ENCODE measurements around the gene HMOX1. TPM values are rescaled to one million over a fixed set of nuclear protein-coding genes. Genes with fewer than 3 reads are reported as not detected.

Gene HMOX1
- total and polyA plus RNA-seq, 11 donors: 2.4 to 126 (median 4.8) TPM

DNA sequence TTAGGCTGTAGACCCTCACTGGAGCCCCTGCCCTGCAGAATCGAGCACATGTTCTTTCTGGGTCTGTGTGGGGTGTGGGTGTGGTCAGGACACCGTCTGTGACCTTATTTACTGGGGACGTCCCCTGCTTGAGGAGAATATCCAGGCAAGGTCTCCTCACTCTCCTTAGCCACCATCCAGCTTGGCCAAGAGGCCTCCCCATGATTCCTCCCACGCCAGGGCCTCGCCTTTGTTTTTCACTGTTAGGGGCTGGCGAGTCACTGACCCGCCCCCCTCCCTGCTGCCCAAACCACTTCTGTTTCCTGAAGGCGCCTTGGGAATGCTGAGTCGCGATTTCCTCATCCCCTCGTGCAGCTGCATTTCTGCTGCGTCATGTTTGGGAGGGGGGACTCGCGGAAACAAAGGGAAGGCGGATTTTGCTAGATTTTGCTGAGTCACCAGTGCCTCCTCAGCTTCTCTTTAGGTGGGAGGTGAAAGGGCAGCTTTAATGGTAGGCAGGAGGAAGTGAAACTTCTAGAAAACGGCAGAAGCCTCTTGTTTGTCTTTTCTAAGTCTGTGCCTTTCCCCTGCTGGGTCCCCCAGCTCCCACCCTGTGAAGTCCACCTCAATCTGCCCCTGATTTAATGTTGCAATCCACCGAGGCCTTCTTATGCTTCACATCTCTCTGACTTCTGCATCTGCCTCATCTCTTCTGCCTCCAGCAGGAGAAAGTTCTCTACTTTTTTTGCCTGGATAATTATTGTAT lies 4.0 kb upstream of the HMOX1 start:
- 33 to 58% (median 38%) methylated on average over 17 of the region's 17 CpGs for WGBS, 4 donors
- Histone ChIP-seq H3K9me3 (no peaks in the 10 kb centered on the region), H3K36me3 (no peaks in the 10 kb centered on the region), H3K4me3 (no peak overlapping the region), H3K4me1 (peaks cover 0 to 67% (median 25%) of the 10 kb centered on the region in 12 donors), H3K27ac (peak overlapping the region in 11 of 12 donors; percentile 30 to 87 (median 73)), H3K27me3 (no peaks in the 10 kb centered on the region)
- ATAC-seq (peak; percentile 45 to 73 (median 55)), DNase-seq (peak; percentile 89 to 95 (median 94))
- TF ChIP-seq, protein P1, sequence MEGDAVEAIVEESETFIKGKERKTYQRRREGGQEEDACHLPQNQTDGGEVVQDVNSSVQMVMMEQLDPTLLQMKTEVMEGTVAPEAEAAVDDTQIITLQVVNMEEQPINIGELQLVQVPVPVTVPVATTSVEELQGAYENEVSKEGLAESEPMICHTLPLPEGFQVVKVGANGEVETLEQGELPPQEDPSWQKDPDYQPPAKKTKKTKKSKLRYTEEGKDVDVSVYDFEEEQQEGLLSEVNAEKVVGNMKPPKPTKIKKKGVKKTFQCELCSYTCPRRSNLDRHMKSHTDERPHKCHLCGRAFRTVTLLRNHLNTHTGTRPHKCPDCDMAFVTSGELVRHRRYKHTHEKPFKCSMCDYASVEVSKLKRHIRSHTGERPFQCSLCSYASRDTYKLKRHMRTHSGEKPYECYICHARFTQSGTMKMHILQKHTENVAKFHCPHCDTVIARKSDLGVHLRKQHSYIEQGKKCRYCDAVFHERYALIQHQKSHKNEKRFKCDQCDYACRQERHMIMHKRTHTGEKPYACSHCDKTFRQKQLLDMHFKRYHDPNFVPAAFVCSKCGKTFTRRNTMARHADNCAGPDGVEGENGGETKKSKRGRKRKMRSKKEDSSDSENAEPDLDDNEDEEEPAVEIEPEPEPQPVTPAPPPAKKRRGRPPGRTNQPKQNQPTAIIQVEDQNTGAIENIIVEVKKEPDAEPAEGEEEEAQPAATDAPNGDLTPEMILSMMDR (IDR thresholded peaks at IDR 0.05): no peak
- TF ChIP-seq POLR2A (IDR thresholded peaks at IDR 0.05): peak in 1 of 2 donors; percentile 15
- intact Hi-C loops (cut with DNase I): no loop called here

DNA sequence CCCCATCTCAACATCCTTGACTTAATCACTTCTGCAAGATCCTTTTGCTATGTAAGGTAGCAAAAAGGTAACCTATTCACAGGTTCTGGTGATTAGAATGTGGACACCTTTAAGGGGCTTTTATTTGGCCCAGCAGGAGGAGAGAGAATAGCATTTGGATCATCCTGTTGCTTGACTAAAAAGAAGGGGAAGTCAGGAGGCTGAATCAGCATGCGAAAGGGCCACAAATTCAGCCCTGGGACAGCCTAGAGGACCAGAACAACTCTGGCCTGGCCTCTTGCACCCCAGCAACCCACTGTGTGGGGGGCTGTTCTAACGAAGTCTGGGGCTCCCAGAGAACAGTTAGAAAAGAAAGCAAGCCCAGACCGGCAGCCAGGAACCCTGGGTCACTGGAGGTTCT lies 3.2 kb upstream of the HMOX1 start:
- Histone ChIP-seq H3K4me3 (no peak overlapping the region), H3K9me3 (no peaks in the 10 kb centered on the region), H3K27me3 (no peaks in the 10 kb centered on the region), H3K4me1 (peaks cover 0 to 62% (median 20%) of the 10 kb centered on the region in 12 donors), H3K27ac (peak overlapping the region in 10 of 12 donors; percentile 30 to 87 (median 70)), H3K36me3 (no peaks in the 10 kb centered on the region)
- 83 to 94% (median 90%) methylated on average over 3 of the region's 3 CpGs for WGBS, 4 donors
- intact Hi-C loops (cut with DNase I): no loop called here
- no peak for DNase-seq
- ATAC-seq: no peak
- TF ChIP-seq, protein P1 (IDR thresholded peaks at IDR 0.05): no peak
- TF ChIP-seq POLR2A (IDR thresholded peaks at IDR 0.05): no peak

GRCh38 chr22:35378621-35379020 lies 2.3 kb upstream of the HMOX1 start:
- TF ChIP-seq, protein P1 (IDR thresholded peaks at IDR 0.05): no peak
- TF ChIP-seq POLR2A (IDR thresholded peaks at IDR 0.05): no peak
- 78 to 96% (median 92%) methylated on average over 3 of the region's 3 CpGs for WGBS, 4 donors
- peaks cover 0 to 7% (median 0%) of the 10 kb centered on the region in 9 donors for H3K36me3 ChIP-seq
- H3K27me3 ChIP-seq: no peaks in the 10 kb centered on the region
- peaks cover 0 to 71% (median 20%) of the 10 kb centered on the region in 12 donors for H3K4me1 ChIP-seq
- no peak overlapping the region for H3K4me3 ChIP-seq
- ATAC-seq (no peak), DNase-seq (no peak)
- intact Hi-C loops (cut with DNase I): no loop called here
- H3K27ac ChIP-seq: peak overlapping the region in 1 of 12 donors; percentile 87
- no peaks in the 10 kb centered on the region for H3K9me3 ChIP-seq

DNA sequence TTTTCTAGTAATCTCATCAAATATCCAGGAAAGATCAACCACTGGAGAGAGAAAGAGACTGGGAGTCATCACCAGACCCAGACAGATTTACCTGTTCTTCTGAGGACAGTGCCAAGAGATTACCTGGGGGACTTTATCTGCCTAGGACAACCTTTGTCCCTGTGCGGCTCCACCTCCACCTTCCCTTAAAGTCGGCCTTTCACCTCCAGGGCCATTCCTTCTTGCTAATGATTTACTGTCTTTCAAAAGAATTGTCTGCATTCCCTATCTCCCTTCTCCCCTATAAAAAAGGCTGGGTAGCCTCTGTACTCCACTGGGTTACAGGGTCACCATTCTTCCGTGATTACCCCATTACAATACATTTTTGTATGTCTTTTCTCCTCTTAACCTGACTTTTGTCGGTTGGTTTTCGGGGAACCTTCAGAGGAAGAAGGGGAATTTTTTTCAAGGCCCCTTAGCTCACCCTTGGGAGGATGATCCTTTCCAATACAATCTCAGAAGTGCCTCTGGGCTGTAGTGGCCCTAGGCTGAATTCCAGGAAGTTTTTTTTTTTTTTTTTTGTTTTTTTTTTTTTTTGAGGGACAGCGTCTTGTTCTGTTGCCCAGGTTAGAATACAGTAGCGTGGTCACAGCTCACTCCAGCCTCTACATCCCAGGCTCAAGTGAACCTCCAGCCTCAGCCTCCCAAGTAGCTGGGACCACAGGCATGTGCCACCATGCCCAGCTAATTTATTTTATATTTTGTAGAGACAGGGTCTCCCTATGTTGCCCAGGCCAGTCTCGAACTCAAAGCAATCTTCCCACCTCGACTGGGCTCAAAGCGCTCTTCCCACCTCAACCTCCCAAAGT lies 1.5 kb upstream of the HMOX1 start:
- intact Hi-C loops (cut with DNase I): no loop called here
- DNase-seq: no peak
- H3K4me1 ChIP-seq: peaks cover 0 to 78% (median 20%) of the 10 kb centered on the region in 12 donors
- H3K27ac ChIP-seq: no peak overlapping the region
- ATAC-seq: no peak
- H3K36me3 ChIP-seq: peaks cover 0 to 13% (median 0%) of the 10 kb centered on the region in 9 donors
- TF ChIP-seq POLR2A (IDR thresholded peaks at IDR 0.05): no peak
- TF ChIP-seq, protein P1 (IDR thresholded peaks at IDR 0.05): no peak
- no peaks in the 10 kb centered on the region for H3K27me3 ChIP-seq
- no peak overlapping the region for H3K4me3 ChIP-seq
- WGBS, 4 donors: 70 to 90% (median 88%) methylated on average over 10 of the region's 10 CpGs
- H3K9me3 ChIP-seq: no peaks in the 10 kb centered on the region

All from heart left ventricle (tissue), 16 donors.